ENCODE measurements around the gene ESCO1. TPM values are rescaled to one million over a fixed set of nuclear protein-coding genes. Genes with fewer than 3 reads are reported as not detected.

The ESCO1 gene
- total RNA-seq, 6 donors from 2014 or later: 8.1 to 29.6 (median 13.0) TPM

DNA sequence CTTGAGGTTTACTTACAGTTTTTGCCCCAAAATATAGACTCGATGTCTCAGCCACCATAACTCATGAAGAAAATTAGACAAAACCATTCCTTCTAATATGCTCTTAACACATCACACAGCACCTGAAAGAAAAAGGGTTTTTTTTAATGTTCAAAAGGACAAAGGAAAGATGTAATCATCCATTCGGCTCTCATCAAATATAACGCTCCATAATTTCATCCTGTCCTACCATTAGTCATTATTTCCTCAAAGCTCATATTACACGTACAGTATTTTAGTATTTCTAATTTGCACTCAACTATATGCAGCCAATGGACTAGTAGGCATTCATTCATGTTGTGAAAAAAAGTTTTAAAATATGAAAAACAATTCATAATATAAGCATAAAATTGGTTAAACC is 24.8 kb downstream of the ESCO1 start:
- no peaks in the 10 kb centered on the region for H3K27me3 ChIP-seq
- no peak for TF ChIP-seq EP300 (IDR thresholded peaks at IDR 0.05)
- TF ChIP-seq POLR2AphosphoS5 (IDR thresholded peaks at IDR 0.05): no peak
- TF ChIP-seq POLR2A (IDR thresholded peaks at IDR 0.05): no peak
- TF ChIP-seq, protein P1, sequence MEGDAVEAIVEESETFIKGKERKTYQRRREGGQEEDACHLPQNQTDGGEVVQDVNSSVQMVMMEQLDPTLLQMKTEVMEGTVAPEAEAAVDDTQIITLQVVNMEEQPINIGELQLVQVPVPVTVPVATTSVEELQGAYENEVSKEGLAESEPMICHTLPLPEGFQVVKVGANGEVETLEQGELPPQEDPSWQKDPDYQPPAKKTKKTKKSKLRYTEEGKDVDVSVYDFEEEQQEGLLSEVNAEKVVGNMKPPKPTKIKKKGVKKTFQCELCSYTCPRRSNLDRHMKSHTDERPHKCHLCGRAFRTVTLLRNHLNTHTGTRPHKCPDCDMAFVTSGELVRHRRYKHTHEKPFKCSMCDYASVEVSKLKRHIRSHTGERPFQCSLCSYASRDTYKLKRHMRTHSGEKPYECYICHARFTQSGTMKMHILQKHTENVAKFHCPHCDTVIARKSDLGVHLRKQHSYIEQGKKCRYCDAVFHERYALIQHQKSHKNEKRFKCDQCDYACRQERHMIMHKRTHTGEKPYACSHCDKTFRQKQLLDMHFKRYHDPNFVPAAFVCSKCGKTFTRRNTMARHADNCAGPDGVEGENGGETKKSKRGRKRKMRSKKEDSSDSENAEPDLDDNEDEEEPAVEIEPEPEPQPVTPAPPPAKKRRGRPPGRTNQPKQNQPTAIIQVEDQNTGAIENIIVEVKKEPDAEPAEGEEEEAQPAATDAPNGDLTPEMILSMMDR (IDR thresholded peaks at IDR 0.05): no peak
- no peak for ATAC-seq (ENCODE audit: low FRiP score in 2 of 2)
- no peak overlapping the region for H3K4me3 ChIP-seq
- H3K9me3 ChIP-seq: no peaks in the 10 kb centered on the region
- no peak overlapping the region for H3K27ac ChIP-seq
- 97% methylated on average over 4 of the region's 4 CpGs for whole genome bisulfite sequencing, 2 donors
- H3K4me1 ChIP-seq: no peaks in the 10 kb centered on the region
- H3K36me3 ChIP-seq: peaks cover 12 to 69% (median 26%) of the 10 kb centered on the region in 4 donors
- no peak for DNase-seq

DNA sequence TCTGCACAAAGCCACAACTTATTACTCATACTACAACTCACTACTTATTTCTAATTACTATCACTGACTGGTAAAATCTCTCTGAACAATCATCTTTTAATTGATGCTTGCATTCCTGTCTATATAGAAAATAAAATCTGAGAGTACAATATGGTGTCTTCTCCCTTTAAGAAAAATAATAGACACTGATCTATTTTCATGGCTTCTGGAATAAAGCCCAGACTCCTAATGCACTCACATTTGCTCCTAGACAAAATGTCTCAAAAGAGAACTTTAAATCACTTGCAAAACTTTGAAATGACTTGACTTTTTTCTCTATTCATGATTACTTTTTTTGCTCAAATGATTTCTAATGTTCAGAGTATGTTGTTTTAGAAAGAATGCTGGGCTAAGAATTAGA is 28.7 kb downstream of the ESCO1 start:
- TF ChIP-seq, protein P1 (IDR thresholded peaks at IDR 0.05): no peak
- TF ChIP-seq EP300 (IDR thresholded peaks at IDR 0.05) (no peak), POLR2AphosphoS5 (IDR thresholded peaks at IDR 0.05) (no peak), POLR2A (IDR thresholded peaks at IDR 0.05) (no peak)
- Histone ChIP-seq H3K27ac (no peak overlapping the region), H3K4me3 (no peak overlapping the region), H3K9me3 (no peaks in the 10 kb centered on the region), H3K27me3 (no peaks in the 10 kb centered on the region), H3K36me3 (peaks cover 12 to 91% (median 35%) of the 10 kb centered on the region in 4 donors), H3K4me1 (no peaks in the 10 kb centered on the region)
- ATAC-seq (ENCODE audit: low FRiP score in 2 of 2) (no peak), DNase-seq (no peak)

DNA sequence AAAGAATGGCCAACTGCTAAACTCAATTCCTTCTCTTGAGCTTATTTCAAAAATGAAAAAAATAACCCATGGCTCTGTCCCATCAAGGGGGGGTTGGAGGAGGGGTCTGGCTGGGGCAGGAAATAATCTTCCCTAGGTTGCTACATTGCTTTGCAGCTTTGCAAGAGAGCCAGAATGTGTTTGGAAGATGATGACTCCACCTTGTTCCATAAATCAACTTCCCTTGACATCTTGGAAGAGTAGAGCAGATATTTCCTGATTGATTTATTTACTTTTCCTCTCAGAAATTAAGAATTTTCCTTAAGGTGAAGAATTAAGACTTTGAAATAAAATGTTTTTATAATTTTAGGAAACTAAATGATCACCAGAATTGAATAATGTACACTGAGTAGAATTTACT is 41.3 kb downstream of the ESCO1 start:
- no peaks in the 10 kb centered on the region for H3K27me3 ChIP-seq
- peaks cover 2 to 54% (median 25%) of the 10 kb centered on the region in 4 donors for H3K36me3 ChIP-seq
- ATAC-seq (ENCODE audit: low FRiP score in 2 of 2) (no peak), DNase-seq (no peak)
- no peak overlapping the region for H3K27ac ChIP-seq
- H3K4me3 ChIP-seq: no peak overlapping the region
- H3K9me3 ChIP-seq: no peaks in the 10 kb centered on the region
- no peak for TF ChIP-seq POLR2AphosphoS5 (IDR thresholded peaks at IDR 0.05)
- no peak for TF ChIP-seq EP300 (IDR thresholded peaks at IDR 0.05)
- TF ChIP-seq POLR2A (IDR thresholded peaks at IDR 0.05): no peak
- TF ChIP-seq, protein P1 (IDR thresholded peaks at IDR 0.05): no peak
- H3K4me1 ChIP-seq: no peaks in the 10 kb centered on the region

DNA sequence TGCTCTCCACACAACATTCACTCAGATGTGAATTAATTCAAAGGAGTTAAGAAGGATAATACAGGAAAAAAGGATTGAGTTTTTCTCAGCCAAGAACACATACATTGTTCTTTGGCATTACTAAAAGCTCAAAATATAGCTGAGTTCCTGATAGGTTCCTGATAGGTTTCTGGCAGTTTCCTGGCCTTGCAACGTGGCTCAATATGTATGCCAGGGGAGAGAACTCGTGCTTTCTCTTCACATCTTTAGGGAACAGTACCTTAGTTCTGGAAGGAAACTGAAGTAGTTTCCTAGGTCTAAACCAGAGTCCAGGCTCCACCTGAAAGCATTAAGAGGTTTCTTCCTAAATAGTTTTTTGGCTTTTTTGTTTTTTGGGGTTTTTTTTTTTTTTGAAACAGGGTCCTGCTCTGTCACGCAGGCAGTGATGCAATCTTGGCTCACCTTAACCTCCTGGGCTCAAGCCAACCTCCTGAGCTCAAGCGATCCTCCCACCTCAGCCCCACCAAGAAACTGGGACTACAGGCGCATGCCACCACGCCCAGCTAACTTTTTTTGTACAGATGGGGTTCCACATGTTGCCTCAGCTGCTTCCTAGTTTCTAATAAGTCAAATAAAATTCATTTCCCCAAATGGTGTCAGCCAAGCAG is 42.8 kb downstream of the ESCO1 start:
- no peaks in the 10 kb centered on the region for H3K9me3 ChIP-seq
- DNase-seq (peak in 1 of 2 donors; percentile 39), ATAC-seq (ENCODE audit: low FRiP score in 2 of 2) (no peak)
- TF ChIP-seq, protein P1 (IDR thresholded peaks at IDR 0.05): no peak
- TF ChIP-seq EP300 (IDR thresholded peaks at IDR 0.05): no peak
- no peak for TF ChIP-seq POLR2AphosphoS5 (IDR thresholded peaks at IDR 0.05)
- no peak for TF ChIP-seq POLR2A (IDR thresholded peaks at IDR 0.05)
- peaks cover 2 to 48% (median 15%) of the 10 kb centered on the region in 4 donors for H3K36me3 ChIP-seq
- H3K27ac ChIP-seq: no peak overlapping the region
- no peaks in the 10 kb centered on the region for H3K4me1 ChIP-seq
- H3K4me3 ChIP-seq: no peak overlapping the region
- WGBS, 2 donors: 74 to 79% methylated on average over 6 of the region's 6 CpGs
- no peaks in the 10 kb centered on the region for H3K27me3 ChIP-seq

DNA sequence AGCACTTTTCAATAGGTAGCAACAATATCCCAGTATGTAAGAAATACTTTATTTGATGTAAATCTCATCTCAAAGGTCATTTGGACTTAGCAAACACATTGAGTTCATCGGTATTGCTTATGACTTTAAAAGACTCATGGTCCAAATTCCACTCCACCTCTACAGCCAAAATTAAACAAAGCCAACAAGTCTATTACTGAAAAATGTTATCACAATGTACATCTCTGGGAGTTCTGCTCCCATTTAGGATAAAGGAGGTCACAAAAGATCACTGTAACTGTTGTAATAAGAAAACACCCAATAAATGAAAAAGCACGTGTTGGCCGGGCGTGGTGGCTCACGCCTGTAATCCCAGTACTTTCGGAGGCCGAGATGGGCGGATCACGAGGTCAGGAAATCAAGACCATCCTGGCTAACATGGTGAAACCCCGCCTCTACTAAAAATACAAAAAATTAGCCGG is 50.0 kb downstream of the ESCO1 start:
- ATAC-seq (ENCODE audit: low FRiP score in 2 of 2): no peak

More for the DNA sequence above, 50.0 kb downstream of the ESCO1 start:
- TF ChIP-seq POLR2AphosphoS5 (IDR thresholded peaks at IDR 0.05) (no peak), POLR2A (IDR thresholded peaks at IDR 0.05) (no peak), EP300 (IDR thresholded peaks at IDR 0.05) (no peak)
- TF ChIP-seq, protein P1 (IDR thresholded peaks at IDR 0.05): no peak
- DNase-seq: no peak
- 92 to 94% methylated on average over 11 of the region's 11 CpGs for WGBS, 2 donors
- Histone ChIP-seq H3K36me3 (peaks cover 2 to 60% (median 10%) of the 10 kb centered on the region in 4 donors), H3K9me3 (no peaks in the 10 kb centered on the region), H3K27ac (no peak overlapping the region), H3K4me3 (no peak overlapping the region), H3K4me1 (no peaks in the 10 kb centered on the region), H3K27me3 (no peaks in the 10 kb centered on the region)
